ENCODE results near the gene BAX. TPM values are rescaled to one million over a fixed set of nuclear protein-coding genes. Genes with fewer than 3 reads are reported as not detected.

BAX gene
- total and polyA plus RNA-seq, 2 of the 13 experiments (the other 11 are each of a cell fraction or from before 2014, with no cell fraction given): 139 to 176 TPM

- TF ChIP-seq ZBED4 (CRISPR knock-in tag; IDR thresholded peaks at IDR 0.05; ENCODE audit: borderline replicate concordance): no peak
- 0 out of 2 replicates have a peak, but pooled peaks have one; percentile 12 for TF ChIP-seq ZNF143 (CRISPR knock-in tag; IDR thresholded peaks at IDR 0.05)
- TF ChIP-seq PATZ1 (CRISPR knock-in tag; IDR thresholded peaks at IDR 0.05): 0 out of 2 replicates have a peak, but pooled peaks have one; percentile 34
- TF ChIP-seq SMARCE1 (IDR thresholded peaks at IDR 0.05; ENCODE audit: borderline replicate concordance): no peak
- 0 out of 2 replicates have a peak, but pooled peaks have one; percentile 30 for TF ChIP-seq CEBPZ (IDR thresholded peaks at IDR 0.05; ENCODE audit: low read length)
- 0 out of 2 replicates have a peak, but pooled peaks have one; percentile 39 for TF ChIP-seq FOXO4 (CRISPR knock-in tag; conservative IDR thresholded peaks at IDR 0.05)
- no peak for TF ChIP-seq CAMTA2 (CRISPR knock-in tag; IDR thresholded peaks at IDR 0.05; ENCODE audit: borderline replicate concordance)
- no peak for TF ChIP-seq CHCHD3 (CRISPR knock-in tag; IDR thresholded peaks at IDR 0.05)
- TF ChIP-seq EP300 (IDR thresholded peaks at IDR 0.05; ENCODE audit: low read depth in 2 of 2, low read length in 2 of 2): no peak
- TF ChIP-seq EP300 (CRISPR knock-in tag; IDR thresholded peaks at IDR 0.05; ENCODE audit: borderline replicate concordance): 0 out of 2 replicates have a peak, but pooled peaks have one; percentile 5
- peak; percentile 91 for TF ChIP-seq FIP1L1 (IDR thresholded peaks at IDR 0.05; ENCODE audit: borderline replicate concordance, insufficient read depth, low read depth, low read length)
- TF ChIP-seq MED1 (CRISPR knock-in tag; IDR thresholded peaks at IDR 0.05): 0 out of 2 replicates have a peak, but pooled peaks have one; percentile 21
- TF ChIP-seq ZBTB10 (CRISPR knock-in tag; IDR thresholded peaks at IDR 0.05; ENCODE audit: borderline replicate concordance): peak; percentile 93; the same call in 1 of the 2 replicates
- peak in 1 of 2 experiments; percentile 21; a peak in 2 of 4 replicates for TF ChIP-seq POLR2A (IDR thresholded peaks at IDR 0.05; ENCODE audit: insufficient read depth in 1 of 2, low read depth in 2 of 2, low read length in 2 of 2)
- TF ChIP-seq KDM1A (CRISPR knock-in tag; IDR thresholded peaks at IDR 0.05): no peak
These were observed 13.5 kb downstream of the BAX start (continued) for GRCh38 chr19:48968179-48968661.
